ENCODE measurements around the gene MGMT. TPM values are rescaled to one million over a fixed set of nuclear protein-coding genes. Genes with fewer than 3 reads are reported as not detected.

MGMT gene
- polyA plus RNA-seq, 1 donor = 18.0 TPM

DNA sequence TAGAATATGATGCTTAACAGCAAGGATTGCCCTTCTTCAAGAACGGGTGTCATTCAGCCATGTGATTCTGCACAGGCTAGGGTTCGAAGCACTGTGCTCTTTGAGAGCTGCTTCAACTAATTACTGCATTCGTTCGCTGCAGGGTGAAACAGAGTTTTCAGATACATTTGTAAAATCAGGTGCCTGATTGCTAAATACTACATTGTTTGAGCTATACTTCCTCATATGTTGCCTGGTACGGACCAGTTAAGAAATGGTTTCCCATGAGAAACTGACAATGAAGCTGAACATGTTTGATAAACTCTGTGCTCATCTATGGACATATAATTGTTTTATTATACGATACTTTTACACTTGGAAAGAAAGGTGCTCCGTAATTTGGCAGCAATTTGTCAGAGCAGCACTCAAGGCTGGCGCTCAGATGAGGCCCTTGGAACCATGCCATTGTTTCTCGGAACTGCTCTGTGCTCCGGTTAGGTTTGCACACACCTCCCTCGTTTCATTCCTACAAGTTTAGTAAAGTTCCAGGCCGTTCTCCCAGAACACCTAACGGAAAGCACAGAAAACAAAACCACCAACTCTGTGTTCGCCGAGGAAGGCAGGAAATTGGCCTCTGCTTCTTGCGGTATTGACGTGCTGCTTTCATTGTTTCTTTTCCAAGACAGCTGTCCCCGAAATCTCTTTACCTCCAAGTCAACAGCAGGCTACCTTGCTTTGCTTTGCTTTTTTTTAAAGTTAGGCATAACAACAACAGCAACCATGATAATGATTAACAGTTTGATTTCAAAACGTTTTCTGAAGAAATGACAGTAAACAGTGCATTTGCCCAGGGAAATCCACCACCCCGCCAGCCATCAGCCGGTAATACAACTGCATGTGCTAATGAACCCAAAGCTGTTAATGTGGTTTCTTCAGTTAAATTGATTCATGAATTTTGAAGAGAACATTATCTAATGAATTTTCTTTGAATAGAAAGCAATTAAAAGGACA, 290.2 kb downstream of the MGMT start:
- Histone ChIP-seq H3K27me3 (ENCODE audit: control insufficient read depth, insufficient read depth, low read length) (no peaks in the 10 kb centered on the region), H3K27ac (ENCODE audit: low read length) (no peak overlapping the region), H3K9me3 (ENCODE audit: control insufficient read depth, low read depth, low read length) (peaks cover 8% of the 10 kb centered on the region), H3K4me1 (ENCODE audit: control insufficient read depth, insufficient read depth, low read length) (no peaks in the 10 kb centered on the region), H3K36me3 (ENCODE audit: control insufficient read depth, insufficient read depth, low read length) (peaks cover 17% of the 10 kb centered on the region), H3K4me3 (ENCODE audit: low read length) (no peak overlapping the region)
- 60% methylated on average over 1 of the region's 21 CpGs for WGBS (ENCODE audit: insufficient coverage, low lambda C conversion rate)
- DNase-seq = no peak

- DNase-seq = no peak
- no CpG with 5 or more reads among the region's 22 CpGs for WGBS (ENCODE audit: insufficient coverage, low lambda C conversion rate)
- Histone ChIP-seq H3K27ac (ENCODE audit: low read length) (no peak overlapping the region), H3K36me3 (ENCODE audit: control insufficient read depth, insufficient read depth, low read length) (peaks cover 17% of the 10 kb centered on the region), H3K4me3 (ENCODE audit: low read length) (no peak overlapping the region), H3K27me3 (ENCODE audit: control insufficient read depth, insufficient read depth, low read length) (no peaks in the 10 kb centered on the region), H3K9me3 (ENCODE audit: control insufficient read depth, low read depth, low read length) (peaks cover 8% of the 10 kb centered on the region), H3K4me1 (ENCODE audit: control insufficient read depth, insufficient read depth, low read length) (no peaks in the 10 kb centered on the region)
These were observed 291.4 kb downstream of the MGMT start for GRCh38 chr10:129758207-129759021.

GRCh38 chr10:129759214-129760002, 292.4 kb downstream of the MGMT start:
- no CpG with 5 or more reads among the region's 21 CpGs for WGBS (ENCODE audit: insufficient coverage, low lambda C conversion rate)
- no peak for DNase-seq
- Histone ChIP-seq H3K36me3 (ENCODE audit: control insufficient read depth, insufficient read depth, low read length) (peaks cover 17% of the 10 kb centered on the region), H3K27ac (ENCODE audit: low read length) (no peak overlapping the region), H3K27me3 (ENCODE audit: control insufficient read depth, insufficient read depth, low read length) (no peaks in the 10 kb centered on the region), H3K4me1 (ENCODE audit: control insufficient read depth, insufficient read depth, low read length) (no peaks in the 10 kb centered on the region), H3K9me3 (ENCODE audit: control insufficient read depth, low read depth, low read length) (peaks cover 6% of the 10 kb centered on the region), H3K4me3 (ENCODE audit: low read length) (no peak overlapping the region)

DNA sequence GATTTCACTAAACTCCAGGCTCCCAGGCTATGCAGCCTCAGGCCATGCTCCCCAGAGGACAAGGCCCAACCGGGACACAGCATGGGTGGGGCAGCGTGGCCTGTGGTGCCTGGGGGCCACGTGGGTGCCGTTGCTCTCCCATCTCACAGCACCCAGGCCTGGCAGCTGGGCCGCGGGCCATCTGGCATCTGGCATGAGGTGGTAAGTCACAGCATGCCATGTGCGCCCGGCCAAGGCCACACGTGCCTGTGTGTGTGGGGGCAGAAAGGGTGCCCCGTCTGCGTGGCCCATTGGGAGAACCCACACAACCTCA, 292.9 kb downstream of the MGMT start:
- peaks cover 17% of the 10 kb centered on the region for H3K36me3 ChIP-seq (ENCODE audit: control insufficient read depth, insufficient read depth, low read length)
- no peaks in the 10 kb centered on the region for H3K27me3 ChIP-seq (ENCODE audit: control insufficient read depth, insufficient read depth, low read length)
- no CpG with 5 or more reads among the region's 11 CpGs for WGBS (ENCODE audit: insufficient coverage, low lambda C conversion rate)
- DNase-seq = no peak
- H3K9me3 ChIP-seq (ENCODE audit: control insufficient read depth, low read depth, low read length) = peaks cover under 1% of the 10 kb centered on the region
- H3K4me3 ChIP-seq (ENCODE audit: low read length) = no peak overlapping the region
- H3K4me1 ChIP-seq (ENCODE audit: control insufficient read depth, insufficient read depth, low read length) = no peaks in the 10 kb centered on the region
- no peak overlapping the region for H3K27ac ChIP-seq (ENCODE audit: low read length)

GRCh38 chr10:129760416-129760815, 293.4 kb downstream of the MGMT start:
- Histone ChIP-seq H3K27me3 (ENCODE audit: control insufficient read depth, insufficient read depth, low read length) (no peaks in the 10 kb centered on the region), H3K4me3 (ENCODE audit: low read length) (no peak overlapping the region), H3K27ac (ENCODE audit: low read length) (no peak overlapping the region), H3K4me1 (ENCODE audit: control insufficient read depth, insufficient read depth, low read length) (no peaks in the 10 kb centered on the region), H3K36me3 (ENCODE audit: control insufficient read depth, insufficient read depth, low read length) (peaks cover 17% of the 10 kb centered on the region), H3K9me3 (ENCODE audit: control insufficient read depth, low read depth, low read length) (no peaks in the 10 kb centered on the region)
- DNase-seq = no peak
- no CpG with 5 or more reads among the region's 7 CpGs for WGBS (ENCODE audit: insufficient coverage, low lambda C conversion rate)

GRCh38 chr10:129761197-129761972, 294.3 kb downstream of the MGMT start:
- no peak overlapping the region for H3K4me3 ChIP-seq (ENCODE audit: low read length)
- peaks cover 17% of the 10 kb centered on the region for H3K36me3 ChIP-seq (ENCODE audit: control insufficient read depth, insufficient read depth, low read length)
- H3K27me3 ChIP-seq (ENCODE audit: control insufficient read depth, insufficient read depth, low read length) = no peaks in the 10 kb centered on the region
- no CpG with 5 or more reads among the region's 24 CpGs for WGBS (ENCODE audit: insufficient coverage, low lambda C conversion rate)
- no peaks in the 10 kb centered on the region for H3K9me3 ChIP-seq (ENCODE audit: control insufficient read depth, low read depth, low read length)
- no peak for DNase-seq
- no peaks in the 10 kb centered on the region for H3K4me1 ChIP-seq (ENCODE audit: control insufficient read depth, insufficient read depth, low read length)
- no peak overlapping the region for H3K27ac ChIP-seq (ENCODE audit: low read length)

DNA sequence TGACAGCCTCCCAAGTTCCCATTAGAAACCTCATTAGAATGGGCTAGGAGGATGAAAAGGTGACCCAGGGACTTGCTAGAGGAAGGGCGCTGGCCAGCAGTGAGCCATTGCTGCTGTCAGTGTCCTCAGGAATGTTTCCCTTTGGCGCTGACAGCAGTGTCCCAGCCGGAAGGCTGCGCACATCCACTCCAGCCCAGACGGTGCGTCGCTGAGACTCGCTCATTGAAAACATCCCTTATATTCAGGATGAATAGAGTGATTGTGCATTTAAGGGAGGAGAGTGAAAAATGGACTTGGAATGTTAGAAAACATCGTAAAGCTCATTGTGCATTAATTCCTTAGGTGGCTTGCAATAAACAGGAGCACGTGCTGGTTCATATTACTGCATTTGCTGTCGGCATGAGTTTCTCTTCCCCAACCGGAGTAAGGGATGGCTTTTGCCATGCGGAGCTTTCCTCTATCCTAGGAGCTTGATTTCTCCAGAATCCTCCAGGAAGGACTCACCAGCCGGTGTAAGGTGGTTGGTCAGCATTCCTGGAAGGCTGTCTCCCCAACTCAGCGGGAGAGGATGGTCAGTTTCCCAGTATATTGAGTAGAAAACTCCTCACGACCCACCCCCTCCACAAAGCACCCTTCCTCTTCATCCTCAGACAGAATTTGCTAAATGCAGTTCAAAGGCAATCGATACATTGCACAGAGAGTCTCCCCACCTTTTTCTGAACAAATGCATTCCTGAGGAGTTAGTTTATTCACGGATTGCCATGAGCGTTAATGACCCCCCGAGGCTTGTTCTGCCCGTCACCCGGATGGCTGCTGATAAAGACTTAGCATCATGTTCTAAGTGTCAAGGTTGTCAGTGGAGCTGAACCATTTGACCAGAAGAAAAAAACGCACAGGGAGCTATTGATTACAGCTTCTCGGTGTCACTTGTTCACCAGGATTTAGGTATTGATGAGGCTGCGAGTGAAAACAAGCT, 295.2 kb downstream of the MGMT start:
- Histone ChIP-seq H3K9me3 (ENCODE audit: control insufficient read depth, low read depth, low read length) (no peaks in the 10 kb centered on the region), H3K36me3 (ENCODE audit: control insufficient read depth, insufficient read depth, low read length) (peaks cover 21% of the 10 kb centered on the region), H3K27me3 (ENCODE audit: control insufficient read depth, insufficient read depth, low read length) (no peaks in the 10 kb centered on the region), H3K4me1 (ENCODE audit: control insufficient read depth, insufficient read depth, low read length) (no peaks in the 10 kb centered on the region), H3K4me3 (ENCODE audit: low read length) (no peak overlapping the region), H3K27ac (ENCODE audit: low read length) (no peak overlapping the region)
- 50% methylated on average over 2 of the region's 25 CpGs for WGBS (ENCODE audit: insufficient coverage, low lambda C conversion rate)
- DNase-seq = no peak

DNA sequence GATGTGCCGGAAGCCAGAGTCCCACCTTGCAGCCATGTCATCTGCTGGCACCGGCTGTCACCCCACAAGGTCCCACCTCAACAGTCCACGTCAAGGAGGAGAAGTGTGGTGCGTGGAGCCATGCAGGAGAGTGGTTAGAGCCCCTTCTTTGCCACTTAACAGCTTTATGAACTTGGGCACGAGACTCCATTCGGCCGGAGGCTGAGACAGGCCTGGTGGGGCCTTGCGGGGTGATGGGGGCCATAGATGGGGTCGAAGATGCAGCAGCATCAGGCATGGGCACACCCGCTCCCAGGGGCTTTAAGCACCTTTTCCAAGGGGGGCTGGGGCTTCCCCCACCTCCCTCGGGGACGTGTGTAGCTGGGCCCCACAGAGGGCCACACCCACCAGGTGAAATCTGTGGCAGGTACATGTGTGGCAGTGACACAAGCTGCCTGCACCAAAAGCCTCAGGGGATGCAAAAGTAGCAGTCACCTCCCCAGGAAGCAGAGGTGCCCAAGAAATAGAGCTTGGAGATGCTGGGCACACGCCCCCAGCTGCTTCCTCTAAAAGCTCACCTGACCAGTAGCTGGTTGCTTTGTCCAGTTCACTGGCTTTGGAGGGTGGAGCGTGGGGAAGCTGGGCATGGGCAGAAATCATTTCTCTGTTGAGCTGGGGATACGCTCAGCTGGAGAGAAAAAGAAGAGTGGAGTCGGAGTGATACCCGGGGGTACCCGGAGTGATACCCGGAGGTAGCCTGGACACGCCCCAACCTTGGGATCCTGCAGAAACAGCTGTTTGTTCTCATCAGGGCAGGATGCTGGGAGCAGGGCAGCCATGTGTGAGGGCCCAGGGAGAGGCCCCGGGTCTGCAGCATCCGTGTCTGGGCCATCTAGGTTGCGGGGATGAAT, 297.2 kb downstream of the MGMT start:
- Histone ChIP-seq H3K9me3 (ENCODE audit: control insufficient read depth, low read depth, low read length) (no peaks in the 10 kb centered on the region), H3K4me1 (ENCODE audit: control insufficient read depth, insufficient read depth, low read length) (no peaks in the 10 kb centered on the region), H3K27ac (ENCODE audit: low read length) (no peak overlapping the region), H3K27me3 (ENCODE audit: control insufficient read depth, insufficient read depth, low read length) (no peaks in the 10 kb centered on the region), H3K4me3 (ENCODE audit: low read length) (no peak overlapping the region), H3K36me3 (ENCODE audit: control insufficient read depth, insufficient read depth, low read length) (peaks cover 23% of the 10 kb centered on the region)
- DNase-seq = no peak
- 100% methylated on average over 1 of the region's 23 CpGs for WGBS (ENCODE audit: insufficient coverage, low lambda C conversion rate)
